ENCODE data around the gene SMAD7. TPM values are rescaled to one million over a fixed set of nuclear protein-coding genes. Genes with fewer than 3 reads are reported as not detected.

The SMAD7 gene
- total RNA-seq, 1 donor from 2014 or later = 77.6 TPM

DNA sequence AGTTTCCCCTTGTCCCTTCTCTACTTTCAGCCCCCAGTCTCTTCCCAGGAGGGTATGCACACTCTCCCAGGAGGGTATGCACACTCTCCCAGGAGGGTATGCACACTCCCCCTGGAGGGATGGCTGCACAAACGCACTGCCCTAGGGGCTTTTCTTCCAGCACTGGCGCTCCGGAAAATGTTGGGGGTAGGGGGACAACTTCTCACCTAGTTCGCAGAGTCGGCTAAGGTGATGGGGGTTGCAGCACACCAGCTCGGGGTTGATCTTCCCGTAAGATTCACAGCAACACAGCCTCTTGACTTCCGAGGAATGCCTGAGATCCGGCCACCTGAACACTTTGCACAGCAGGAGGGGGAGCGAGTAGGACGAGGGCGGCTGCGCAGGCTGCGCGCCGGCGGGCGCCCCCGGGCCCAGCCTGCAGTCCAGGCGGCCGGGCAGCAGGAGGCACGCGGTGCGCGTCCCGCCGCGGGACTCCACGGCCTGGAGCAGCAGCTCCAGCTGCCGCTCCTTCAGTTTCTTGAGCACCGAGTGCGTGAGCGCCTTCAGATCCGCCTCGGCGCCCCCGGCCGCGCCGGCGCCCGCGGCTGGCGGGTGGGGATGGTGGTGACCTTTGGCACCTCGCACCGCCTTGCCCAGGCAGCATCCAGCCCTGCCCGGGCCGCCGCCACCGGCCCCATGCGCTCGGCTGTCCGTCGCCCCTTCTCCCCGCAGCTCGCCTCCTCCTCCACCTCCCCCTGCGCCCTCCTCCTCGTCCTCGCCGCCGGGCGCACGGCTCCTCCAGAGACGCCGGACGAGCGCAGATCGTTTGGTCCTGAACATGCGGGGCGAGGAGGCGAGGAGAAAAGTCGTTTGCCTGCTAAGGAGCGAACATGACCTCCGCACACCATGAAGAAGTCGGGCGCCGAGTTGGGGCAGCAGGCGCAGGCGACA, 894 bp downstream of the SMAD7 start:
- TF ChIP-seq, protein P1, sequence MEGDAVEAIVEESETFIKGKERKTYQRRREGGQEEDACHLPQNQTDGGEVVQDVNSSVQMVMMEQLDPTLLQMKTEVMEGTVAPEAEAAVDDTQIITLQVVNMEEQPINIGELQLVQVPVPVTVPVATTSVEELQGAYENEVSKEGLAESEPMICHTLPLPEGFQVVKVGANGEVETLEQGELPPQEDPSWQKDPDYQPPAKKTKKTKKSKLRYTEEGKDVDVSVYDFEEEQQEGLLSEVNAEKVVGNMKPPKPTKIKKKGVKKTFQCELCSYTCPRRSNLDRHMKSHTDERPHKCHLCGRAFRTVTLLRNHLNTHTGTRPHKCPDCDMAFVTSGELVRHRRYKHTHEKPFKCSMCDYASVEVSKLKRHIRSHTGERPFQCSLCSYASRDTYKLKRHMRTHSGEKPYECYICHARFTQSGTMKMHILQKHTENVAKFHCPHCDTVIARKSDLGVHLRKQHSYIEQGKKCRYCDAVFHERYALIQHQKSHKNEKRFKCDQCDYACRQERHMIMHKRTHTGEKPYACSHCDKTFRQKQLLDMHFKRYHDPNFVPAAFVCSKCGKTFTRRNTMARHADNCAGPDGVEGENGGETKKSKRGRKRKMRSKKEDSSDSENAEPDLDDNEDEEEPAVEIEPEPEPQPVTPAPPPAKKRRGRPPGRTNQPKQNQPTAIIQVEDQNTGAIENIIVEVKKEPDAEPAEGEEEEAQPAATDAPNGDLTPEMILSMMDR (IDR thresholded peaks at IDR 0.05; ENCODE audit: unreplicated experiment) = no peak
- Mint-ChIP-seq H3K36me3 (peaks cover 18% of the 10 kb centered on the region), H3K4me3 (peak overlapping the region; percentile 99), H3K27me3 (ENCODE audit: low read depth) (no peaks in the 10 kb centered on the region), H3K27ac (peak overlapping the region; percentile 97), H3K9me3 (no peaks in the 10 kb centered on the region), H3K4me1 (peaks cover 46% of the 10 kb centered on the region)
- no peak for DNase-seq (ENCODE audit: low spot score in 2 of 2, unreplicated experiment in 2 of 2)

- Mint-ChIP-seq H3K27me3 (ENCODE audit: low read depth) (no peaks in the 10 kb centered on the region), H3K36me3 (peaks cover 19% of the 10 kb centered on the region), H3K9me3 (no peaks in the 10 kb centered on the region), H3K4me1 (peaks cover 48% of the 10 kb centered on the region), H3K27ac (peak overlapping the region; percentile 97), H3K4me3 (peak overlapping the region; percentile 99)
- DNase-seq (ENCODE audit: low spot score in 2 of 2, unreplicated experiment in 2 of 2) = no peak
- TF ChIP-seq, protein P1 (IDR thresholded peaks at IDR 0.05; ENCODE audit: unreplicated experiment) = no peak
These were observed 1.6 kb downstream of the SMAD7 start for GRCh38 chr18:48949050-48949605.

- H3K27me3 Mint-ChIP-seq (ENCODE audit: low read depth) = no peaks in the 10 kb centered on the region
- H3K36me3 Mint-ChIP-seq = peaks cover 19% of the 10 kb centered on the region
- H3K4me1 Mint-ChIP-seq = peaks cover 52% of the 10 kb centered on the region
- H3K27ac Mint-ChIP-seq = peak overlapping the region; percentile 97
- TF ChIP-seq, protein P1 (IDR thresholded peaks at IDR 0.05; ENCODE audit: unreplicated experiment) = no peak
- DNase-seq (ENCODE audit: low spot score in 2 of 2, unreplicated experiment in 2 of 2) = no peak
- no peaks in the 10 kb centered on the region for H3K9me3 Mint-ChIP-seq
- peak overlapping the region; percentile 99 for H3K4me3 Mint-ChIP-seq
These were observed 2.4 kb downstream of the SMAD7 start for GRCh38 chr18:48948112-48949049.

DNA sequence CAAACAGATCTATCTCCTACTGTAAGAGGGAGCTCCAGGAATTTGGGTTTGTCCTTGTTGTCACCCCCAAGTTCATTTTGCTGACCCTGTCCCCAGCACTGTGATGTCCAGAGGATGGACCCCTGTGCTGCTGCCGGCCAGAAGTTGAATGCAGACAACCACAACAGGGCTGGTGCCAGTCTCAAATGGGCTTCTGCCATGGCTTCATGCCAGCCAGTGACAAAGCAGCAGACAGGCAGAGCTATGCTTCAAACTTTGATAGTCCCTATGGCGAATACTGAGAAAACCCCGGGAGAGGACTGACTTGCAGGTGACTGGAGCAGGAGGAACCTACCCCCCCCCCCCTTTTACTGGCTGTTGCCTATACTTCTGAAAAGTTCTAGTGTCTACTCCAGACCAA, 3.2 kb downstream of the SMAD7 start:
- H3K36me3 Mint-ChIP-seq = peaks cover 19% of the 10 kb centered on the region
- no peaks in the 10 kb centered on the region for H3K27me3 Mint-ChIP-seq (ENCODE audit: low read depth)
- H3K4me3 Mint-ChIP-seq = peak overlapping the region; percentile 99
- no peaks in the 10 kb centered on the region for H3K9me3 Mint-ChIP-seq
- peak overlapping the region; percentile 94 for H3K27ac Mint-ChIP-seq
- peaks cover 58% of the 10 kb centered on the region for H3K4me1 Mint-ChIP-seq
- TF ChIP-seq, protein P1 (IDR thresholded peaks at IDR 0.05; ENCODE audit: unreplicated experiment) = no peak
- no peak for DNase-seq (ENCODE audit: low spot score in 2 of 2, unreplicated experiment in 2 of 2)

- Mint-ChIP-seq H3K9me3 (no peaks in the 10 kb centered on the region), H3K4me1 (peaks cover 61% of the 10 kb centered on the region), H3K4me3 (peak overlapping the region; percentile 99), H3K27ac (peak overlapping the region; percentile 94), H3K27me3 (ENCODE audit: low read depth) (no peaks in the 10 kb centered on the region), H3K36me3 (peaks cover 20% of the 10 kb centered on the region)
- TF ChIP-seq, protein P1 (IDR thresholded peaks at IDR 0.05; ENCODE audit: unreplicated experiment) = no peak
- DNase-seq (ENCODE audit: low spot score in 2 of 2, unreplicated experiment in 2 of 2) = no peak
These were observed 3.7 kb downstream of the SMAD7 start for GRCh38 chr18:48947092-48947491.

All from mesothelial cell of epicardium (in vitro differentiated cells).